ENCODE measurements around the gene BCL2L2.
"Not testable (repeated sequence)": the region's sequence is repeated elsewhere in the genome, so short reads cannot be mapped to it uniquely, and the experiment has no call there.

The BCL2L2 gene

GRCh38 chr14:23324993-23325392 is 18.4 kb downstream of the BCL2L2 start:
- DNase-seq, result no peak

- DNase-seq, result not testable (repeated sequence)
These were observed 19.1 kb downstream of the BCL2L2 start for GRCh38 chr14:23325746-23326145.

GRCh38 chr14:23326491-23327332 is 20.1 kb downstream of the BCL2L2 start:
- no peak for DNase-seq

- DNase-seq, result peak; percentile 71 to 74
These were observed 21.5 kb downstream of the BCL2L2 start for GRCh38 chr14:23327947-23328744.

- DNase-seq, result no peak
These were observed 29.0 kb downstream of the BCL2L2 start for GRCh38 chr14:23335623-23336022.

- DNase-seq, result no peak
These were observed 33.1 kb downstream of the BCL2L2 start for GRCh38 chr14:23339506-23340268.

GRCh38 chr14:23344481-23344880 is 37.8 kb downstream of the BCL2L2 start:
- DNase-seq, result no peak

GRCh38 chr14:23345987-23346692 is 39.5 kb downstream of the BCL2L2 start:
- no peak for DNase-seq

GRCh38 chr14:23346693-23347405 is 40.2 kb downstream of the BCL2L2 start:
- DNase-seq, result no peak

GRCh38 chr14:23347406-23348296 is 41.0 kb downstream of the BCL2L2 start:
- no peak for DNase-seq

- no peak for DNase-seq
These were observed 41.6 kb downstream of the BCL2L2 start for GRCh38 chr14:23348297-23348655.

GRCh38 chr14:23349156-23349845 is 42.7 kb downstream of the BCL2L2 start:
- DNase-seq, result no peak

- no peak for DNase-seq
These were observed 45.3 kb downstream of the BCL2L2 start for GRCh38 chr14:23351681-23352505.

GRCh38 chr14:23352506-23353432 is 46.1 kb downstream of the BCL2L2 start, which contains the start of gene SLC22A17:
TSS of gene SLC22A17 (minus strand) at chr14:23352887.
- DNase-seq, result peak; percentile 62 to 75

- DNase-seq, result no peak
These were observed 46.8 kb downstream of the BCL2L2 start for GRCh38 chr14:23353433-23353780.

- DNase-seq, result no peak
These were observed 48.4 kb downstream of the BCL2L2 start for GRCh38 chr14:23354990-23355389.

- DNase-seq, result no peak
These were observed 49.3 kb downstream of the BCL2L2 start for GRCh38 chr14:23355871-23356435.

- no peak for DNase-seq
These were observed 50.0 kb downstream of the BCL2L2 start for GRCh38 chr14:23356662-23357061.

All from CD4-positive, alpha-beta T cell treated with Interleukin-4 for 1 hour (primary cell).